ENCODE measurements around the gene KYNU.
"Not testable (repeated sequence)": the region's sequence is repeated elsewhere in the genome, so short reads cannot be mapped to it uniquely, and the experiment has no call there.

The KYNU gene

GRCh38 chr2:142875010-142875409 lies 2.5 kb upstream of the KYNU start:
- H3K4me1 ChIP-seq (ENCODE audit: insufficient read depth, low read length) = peaks cover 5% of the 10 kb centered on the region
- H3K36me3 ChIP-seq (ENCODE audit: insufficient read depth, low read length) = no peaks in the 10 kb centered on the region
- H3K27me3 ChIP-seq (ENCODE audit: insufficient read depth, low read length) = no peaks in the 10 kb centered on the region
- H2AFZ ChIP-seq (ENCODE audit: low read depth, low read length) = no peak overlapping the region
- H3K4me3 ChIP-seq (ENCODE audit: low read length) = no peak overlapping the region
- H3K9me3 ChIP-seq (ENCODE audit: low read length) = no peaks in the 10 kb centered on the region

DNA sequence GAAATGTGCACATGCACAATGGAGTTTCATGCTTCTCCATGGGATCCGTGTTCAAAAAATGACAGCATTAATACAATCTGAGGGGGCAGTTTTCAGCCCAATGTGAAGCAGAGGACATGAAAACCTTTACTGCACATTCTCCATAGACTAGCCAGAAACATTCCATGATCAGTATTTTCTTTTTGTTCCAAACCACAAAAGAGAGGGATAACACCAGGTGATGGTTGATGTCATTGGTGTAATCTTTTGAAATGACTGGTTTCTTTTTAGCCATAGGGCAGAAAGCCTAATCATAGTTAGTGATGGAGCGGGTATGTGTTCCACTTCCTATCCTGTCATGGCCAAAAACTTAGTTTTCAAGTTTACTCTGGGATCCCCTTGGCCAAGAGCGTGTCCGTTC lies 1.8 kb upstream of the KYNU start:
- H3K9me3 ChIP-seq (ENCODE audit: low read length) = no peaks in the 10 kb centered on the region
- H3K4me1 ChIP-seq (ENCODE audit: insufficient read depth, low read length) = peaks cover 5% of the 10 kb centered on the region
- H3K36me3 ChIP-seq (ENCODE audit: insufficient read depth, low read length) = no peaks in the 10 kb centered on the region
- H3K27me3 ChIP-seq (ENCODE audit: insufficient read depth, low read length) = no peaks in the 10 kb centered on the region
- no peak overlapping the region for H2AFZ ChIP-seq (ENCODE audit: low read depth, low read length)
- H3K4me3 ChIP-seq (ENCODE audit: low read length) = no peak overlapping the region

- Histone ChIP-seq H3K36me3 (ENCODE audit: insufficient read depth, low read length) (no peaks in the 10 kb centered on the region), H3K4me1 (ENCODE audit: insufficient read depth, low read length) (peaks cover 5% of the 10 kb centered on the region), H3K4me3 (ENCODE audit: low read length) (no peak overlapping the region), H3K9me3 (ENCODE audit: low read length) (no peaks in the 10 kb centered on the region), H3K27me3 (ENCODE audit: insufficient read depth, low read length) (no peaks in the 10 kb centered on the region), H2AFZ (ENCODE audit: low read depth, low read length) (no peak overlapping the region)
Measured at GRCh38 chr2:142876423-142876822, 1.0 kb upstream of the KYNU start.

- no peaks in the 10 kb centered on the region for H3K27me3 ChIP-seq (ENCODE audit: insufficient read depth, low read length)
- no peak overlapping the region for H3K4me3 ChIP-seq (ENCODE audit: low read length)
- no peaks in the 10 kb centered on the region for H3K36me3 ChIP-seq (ENCODE audit: insufficient read depth, low read length)
- no peaks in the 10 kb centered on the region for H3K9me3 ChIP-seq (ENCODE audit: low read length)
- H2AFZ ChIP-seq (ENCODE audit: low read depth, low read length) = no peak overlapping the region
- H3K4me1 ChIP-seq (ENCODE audit: insufficient read depth, low read length) = peaks cover 5% of the 10 kb centered on the region
Measured at GRCh38 chr2:142878031-142878678, 691 bp downstream of the KYNU start.

DNA sequence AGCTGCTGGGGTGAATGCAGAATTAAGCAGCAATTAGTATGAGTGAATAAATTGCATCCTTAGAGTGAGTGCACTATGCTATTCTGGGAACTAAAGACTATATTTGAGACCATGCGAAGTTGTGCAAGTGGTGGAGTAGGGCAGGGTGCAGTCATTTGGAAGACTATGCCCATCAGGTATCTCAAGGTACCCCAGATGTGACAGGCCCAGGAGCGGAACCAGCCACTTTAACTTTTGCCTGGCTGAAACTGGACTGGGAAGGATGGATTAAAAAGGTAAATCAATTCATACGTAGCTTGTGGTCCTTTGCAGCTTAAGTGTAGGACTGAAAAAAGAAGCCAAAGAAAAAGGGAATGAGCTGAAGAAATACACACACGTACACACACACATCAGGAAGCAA lies 1.7 kb downstream of the KYNU start:
- Histone ChIP-seq H3K9me3 (ENCODE audit: low read length) (no peaks in the 10 kb centered on the region), H3K36me3 (ENCODE audit: insufficient read depth, low read length) (no peaks in the 10 kb centered on the region), H3K4me1 (ENCODE audit: insufficient read depth, low read length) (peaks cover 5% of the 10 kb centered on the region), H3K27me3 (ENCODE audit: insufficient read depth, low read length) (no peaks in the 10 kb centered on the region), H2AFZ (ENCODE audit: low read depth, low read length) (no peak overlapping the region), H3K4me3 (ENCODE audit: low read length) (no peak overlapping the region)

GRCh38 chr2:142880279-142880678 lies 2.8 kb downstream of the KYNU start:
- no peak overlapping the region for H3K4me3 ChIP-seq (ENCODE audit: low read length)
- H3K9me3 ChIP-seq (ENCODE audit: low read length) = no peaks in the 10 kb centered on the region
- H3K4me1 ChIP-seq (ENCODE audit: insufficient read depth, low read length) = peaks cover 3% of the 10 kb centered on the region
- H2AFZ ChIP-seq (ENCODE audit: low read depth, low read length) = no peak overlapping the region
- H3K36me3 ChIP-seq (ENCODE audit: insufficient read depth, low read length) = no peaks in the 10 kb centered on the region
- no peaks in the 10 kb centered on the region for H3K27me3 ChIP-seq (ENCODE audit: insufficient read depth, low read length)

- no peaks in the 10 kb centered on the region for H3K4me1 ChIP-seq (ENCODE audit: insufficient read depth, low read length)
- H3K36me3 ChIP-seq (ENCODE audit: insufficient read depth, low read length) = no peaks in the 10 kb centered on the region
- no peaks in the 10 kb centered on the region for H3K9me3 ChIP-seq (ENCODE audit: low read length)
- H3K27me3 ChIP-seq (ENCODE audit: insufficient read depth, low read length) = no peaks in the 10 kb centered on the region
- H2AFZ ChIP-seq (ENCODE audit: low read depth, low read length) = no peak overlapping the region
- H3K4me3 ChIP-seq (ENCODE audit: low read length) = no peak overlapping the region
Measured at GRCh38 chr2:142881619-142882018, 4.2 kb downstream of the KYNU start.

DNA sequence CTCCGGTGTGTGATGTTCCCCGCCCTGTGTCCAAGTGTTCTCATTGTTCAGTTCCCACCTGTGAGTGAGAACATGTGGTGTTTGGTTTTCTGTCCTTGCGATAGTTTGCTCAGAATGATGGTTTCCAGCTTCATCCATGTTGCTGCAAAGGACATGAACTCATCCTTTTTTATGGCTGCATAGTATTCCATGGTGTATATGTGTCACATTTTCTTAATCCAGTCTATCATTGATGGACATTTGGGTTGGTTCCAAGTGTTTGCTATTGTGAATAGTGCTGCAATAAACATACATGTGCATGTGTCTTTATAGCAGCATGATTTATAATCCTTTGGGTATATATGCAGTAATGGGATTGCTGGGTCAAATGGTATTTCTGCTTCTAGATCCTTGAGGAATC lies 5.0 kb downstream of the KYNU start:
- H3K4me1 ChIP-seq (ENCODE audit: insufficient read depth, low read length); H3K9me3 ChIP-seq (ENCODE audit: low read length); H3K27me3 ChIP-seq (ENCODE audit: insufficient read depth, low read length); H3K36me3 ChIP-seq (ENCODE audit: insufficient read depth, low read length); H3K4me3 ChIP-seq (ENCODE audit: low read length); H2AFZ ChIP-seq (ENCODE audit: low read depth, low read length): not testable (repeated sequence)

DNA sequence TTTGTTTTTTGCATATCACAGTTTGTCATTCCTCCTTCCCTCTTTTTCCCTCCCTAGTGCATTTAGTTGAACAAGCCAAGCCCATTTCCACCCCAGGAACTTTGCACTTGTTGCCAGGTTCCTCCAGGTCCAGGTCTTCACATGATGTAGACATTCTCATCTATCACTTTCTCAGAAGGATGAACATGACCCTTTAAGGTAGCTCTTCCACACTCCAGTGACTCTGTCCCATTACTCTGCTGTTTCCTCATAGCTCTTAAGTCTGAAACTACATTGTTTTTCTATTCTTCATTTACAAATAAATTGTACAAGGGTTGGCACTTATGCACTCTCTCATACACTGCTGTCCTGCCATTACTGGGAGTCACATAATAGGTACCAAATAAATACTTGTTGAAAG lies 6.1 kb downstream of the KYNU start:
- Histone ChIP-seq H3K36me3 (ENCODE audit: insufficient read depth, low read length) (no peaks in the 10 kb centered on the region), H3K9me3 (ENCODE audit: low read length) (no peaks in the 10 kb centered on the region), H2AFZ (ENCODE audit: low read depth, low read length) (no peak overlapping the region), H3K4me1 (ENCODE audit: insufficient read depth, low read length) (no peaks in the 10 kb centered on the region), H3K27me3 (ENCODE audit: insufficient read depth, low read length) (no peaks in the 10 kb centered on the region), H3K4me3 (ENCODE audit: low read length) (no peak overlapping the region)

- Histone ChIP-seq H3K4me3 (ENCODE audit: low read length) (no peak overlapping the region), H3K4me1 (ENCODE audit: insufficient read depth, low read length) (no peaks in the 10 kb centered on the region), H3K36me3 (ENCODE audit: insufficient read depth, low read length) (no peaks in the 10 kb centered on the region), H3K27me3 (ENCODE audit: insufficient read depth, low read length) (no peaks in the 10 kb centered on the region), H2AFZ (ENCODE audit: low read depth, low read length) (no peak overlapping the region), H3K9me3 (ENCODE audit: low read length) (no peaks in the 10 kb centered on the region)
Measured at GRCh38 chr2:142885543-142885942, 8.1 kb downstream of the KYNU start.

GRCh38 chr2:142892715-142893114 lies 15.3 kb downstream of the KYNU start:
- Histone ChIP-seq H3K4me3 (ENCODE audit: low read length) (no peak overlapping the region), H3K36me3 (ENCODE audit: insufficient read depth, low read length) (no peaks in the 10 kb centered on the region), H3K9me3 (ENCODE audit: low read length) (no peaks in the 10 kb centered on the region), H2AFZ (ENCODE audit: low read depth, low read length) (no peak overlapping the region), H3K27me3 (ENCODE audit: insufficient read depth, low read length) (no peaks in the 10 kb centered on the region), H3K4me1 (ENCODE audit: insufficient read depth, low read length) (no peaks in the 10 kb centered on the region)

GRCh38 chr2:142893241-142893640 lies 15.8 kb downstream of the KYNU start:
- H3K27me3 ChIP-seq (ENCODE audit: insufficient read depth, low read length) = no peaks in the 10 kb centered on the region
- H3K4me1 ChIP-seq (ENCODE audit: insufficient read depth, low read length) = no peaks in the 10 kb centered on the region
- no peaks in the 10 kb centered on the region for H3K9me3 ChIP-seq (ENCODE audit: low read length)
- H2AFZ ChIP-seq (ENCODE audit: low read depth, low read length) = no peak overlapping the region
- H3K4me3 ChIP-seq (ENCODE audit: low read length) = no peak overlapping the region
- H3K36me3 ChIP-seq (ENCODE audit: insufficient read depth, low read length) = no peaks in the 10 kb centered on the region

GRCh38 chr2:142897807-142898206 lies 20.3 kb downstream of the KYNU start:
- H3K4me1 ChIP-seq (ENCODE audit: insufficient read depth, low read length) = no peaks in the 10 kb centered on the region
- H3K4me3 ChIP-seq (ENCODE audit: low read length) = no peak overlapping the region

GRCh38 chr2:142900327-142900726 lies 22.9 kb downstream of the KYNU start:
- H3K27me3 ChIP-seq (ENCODE audit: insufficient read depth, low read length); H2AFZ ChIP-seq (ENCODE audit: low read depth, low read length); H3K4me1 ChIP-seq (ENCODE audit: insufficient read depth, low read length); H3K9me3 ChIP-seq (ENCODE audit: low read length); H3K36me3 ChIP-seq (ENCODE audit: insufficient read depth, low read length); H3K4me3 ChIP-seq (ENCODE audit: low read length): not testable (repeated sequence)

More at GRCh38 chr2:142897807-142898206, 20.3 kb downstream of the KYNU start:
- Histone ChIP-seq H3K27me3 (ENCODE audit: insufficient read depth, low read length) (no peaks in the 10 kb centered on the region), H3K36me3 (ENCODE audit: insufficient read depth, low read length) (no peaks in the 10 kb centered on the region), H3K9me3 (ENCODE audit: low read length) (no peaks in the 10 kb centered on the region), H2AFZ (ENCODE audit: low read depth, low read length) (no peak overlapping the region)

All from neuron (in vitro differentiated cells).